KBM-7 (cell line): ENCODE measurements around the gene HPS3.
A peak's percentile ranks its signal among the peaks of the same experiment; 100 is the strongest.
"Not testable (repeated sequence)": the region's sequence is repeated elsewhere in the genome, so short reads cannot be mapped to it uniquely, and the experiment has no call there.

Experiments used
- DNase-seq: peaks from one replicate; pipeline ENCODE4 v3.0.0-alpha.2; 2015
- in situ Hi-C: fragments of 300-500 bp; cut with MboI; formaldehyde crosslinking; loops from 2 replicates; pipeline ENCODE4 v1.14.3; 2020; ENCODE audit warnings: low sequenced_read_pairs, low pct_unique_long_range_greater_than_20kb, mixed read lengths

HPS3 gene

GRCh38 chr3:149129326-149130205 is at the start of gene HPS3:
Gene HPS3, plus strand, starts transcription at chr3:149129638. Its CDS starts 86 bp downstream, at chr3:149129724.
- in situ Hi-C loops, result no loop called here

GRCh38 chr3:149080011-149080698 is 49.3 kb upstream of the HPS3 start:
- in situ Hi-C loops, result no loop called here
- DNase-seq, result no peak

More at GRCh38 chr3:149129326-149130205, at the start of gene HPS3:
- DNase-seq, result peak; percentile 92

GRCh38 chr3:149080699-149081091 is 48.7 kb upstream of the HPS3 start:
- DNase-seq, result no peak
- in situ Hi-C loops, result no loop called here

- DNase-seq, result no peak
- in situ Hi-C loops, result no loop called here
Measured at GRCh38 chr3:149081772-149082171, 47.7 kb upstream of the HPS3 start.

- in situ Hi-C loops, result no loop called here
- peak; percentile 66 for DNase-seq
Measured at GRCh38 chr3:149085828-149086231, 43.6 kb upstream of the HPS3 start.

- in situ Hi-C loops, result no loop called here
- DNase-seq, result peak; percentile 98
Measured at GRCh38 chr3:149086232-149086988, 43.0 kb upstream of the HPS3 start, which contains the start of gene HLTF. Gene HLTF, minus strand, starts transcription at chr3:149086533. Its CDS starts 197 bp downstream, at chr3:149086336.

GRCh38 chr3:149087208-149087607 is 42.2 kb upstream of the HPS3 start:
- no peak for DNase-seq
- in situ Hi-C loops, result no loop called here

GRCh38 chr3:149089395-149089794 is 40.0 kb upstream of the HPS3 start:
- in situ Hi-C loops, result no loop called here

GRCh38 chr3:149090461-149090860 is 39.0 kb upstream of the HPS3 start:
- in situ Hi-C loops, result no loop called here
- no peak for DNase-seq

More at GRCh38 chr3:149089395-149089794, 40.0 kb upstream of the HPS3 start:
- DNase-seq, result no peak

- no peak for DNase-seq
- in situ Hi-C loops, result no loop called here
Measured at GRCh38 chr3:149090907-149091306, 38.5 kb upstream of the HPS3 start.

GRCh38 chr3:149091983-149092382 is 37.5 kb upstream of the HPS3 start:
- in situ Hi-C loops, result no loop called here

GRCh38 chr3:149095487-149095886 is 34.0 kb upstream of the HPS3 start:
- in situ Hi-C loops, result no loop called here
- no peak for DNase-seq

More at GRCh38 chr3:149091983-149092382, 37.5 kb upstream of the HPS3 start:
- no peak for DNase-seq

GRCh38 chr3:149097987-149098386 is 31.5 kb upstream of the HPS3 start:
- DNase-seq, in situ Hi-C loops: not testable (repeated sequence)

- in situ Hi-C loops, result no loop called here
- DNase-seq, result no peak
Measured at GRCh38 chr3:149101154-149101553, 28.3 kb upstream of the HPS3 start.

GRCh38 chr3:149101641-149102040 is 27.8 kb upstream of the HPS3 start:
- in situ Hi-C loops, result no loop called here
- DNase-seq, result no peak

- in situ Hi-C loops, result no loop called here
Measured at GRCh38 chr3:149104484-149104883, 25.0 kb upstream of the HPS3 start.

GRCh38 chr3:149114458-149114857 is 15.0 kb upstream of the HPS3 start:
- DNase-seq, result no peak
- in situ Hi-C loops, result loop anchor here (10.0 kb wide), 1 partner anchor 160 kb away; no protein-coding TSS in a partner anchor

More at GRCh38 chr3:149104484-149104883, 25.0 kb upstream of the HPS3 start:
- no peak for DNase-seq

- in situ Hi-C loops, result loop anchor here (10.0 kb wide), 1 partner anchor 160 kb away; no protein-coding TSS in a partner anchor
Measured at GRCh38 chr3:149115114-149115513, 14.3 kb upstream of the HPS3 start.

GRCh38 chr3:149118724-149119123 is 10.7 kb upstream of the HPS3 start:
- no peak for DNase-seq
- in situ Hi-C loops, result loop anchor here (10.0 kb wide), 1 partner anchor 156 kb away; no protein-coding TSS in a partner anchor

More at GRCh38 chr3:149115114-149115513, 14.3 kb upstream of the HPS3 start:
- DNase-seq, result no peak
